ENCODE measurements around the gene WNT7B. TPM values are rescaled to one million over a fixed set of nuclear protein-coding genes. Genes with fewer than 3 reads are reported as not detected.
A peak's percentile ranks its signal among the peaks of the same experiment; 100 is the strongest.

WNT7B gene
- total and polyA plus RNA-seq, 8 donors = 0.06 to 2.0 TPM; not detected in 6

DNA sequence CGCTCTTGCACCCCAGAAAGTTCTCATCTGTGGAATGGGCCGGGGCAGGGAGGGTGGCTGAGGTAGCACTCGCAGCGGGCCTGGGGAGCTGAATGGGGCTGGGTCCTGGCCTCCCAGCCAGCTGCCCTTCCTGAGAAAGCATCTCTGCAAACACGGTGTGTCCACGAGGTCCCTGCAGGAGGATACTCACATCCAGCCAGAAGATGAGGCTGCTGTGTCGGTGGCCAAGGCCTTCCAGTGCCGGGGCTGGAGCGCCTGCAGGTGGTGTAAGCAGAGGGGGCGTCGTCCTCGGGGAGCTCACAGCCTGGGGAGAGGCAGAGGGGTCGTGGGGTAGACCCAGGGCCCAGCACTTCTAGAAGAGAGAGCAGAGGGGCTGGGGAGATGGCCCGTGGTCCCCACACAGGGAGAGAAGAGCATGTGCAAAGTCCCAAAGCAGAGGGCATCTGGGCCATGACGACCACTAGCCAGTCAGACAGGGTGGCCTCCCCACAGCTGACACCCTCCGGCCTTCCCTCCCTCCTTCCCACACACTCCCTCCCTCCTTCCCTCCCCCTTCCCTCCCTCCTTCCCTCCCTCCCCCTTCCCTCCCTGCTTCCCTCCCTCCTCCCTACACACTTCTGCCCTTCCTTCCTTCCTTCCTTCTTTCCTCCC is 97.9 kb downstream of the WNT7B start:
- WGBS, 5 donors = 27 to 42% (median 34%) methylated on average over 9 to 16 of the region's 16 CpGs
- H3K27me3 ChIP-seq = peaks cover 3 to 93% (median 60%) of the 10 kb centered on the region in 3 donors

GRCh38 chr22:45878051-45878781 is 98.7 kb downstream of the WNT7B start:
- Histone ChIP-seq H3K36me3 (no peaks in the 10 kb centered on the region), H3K27ac (no peak overlapping the region), H3K9me3 (peaks cover 0 to 3% (median under 1%) of the 10 kb centered on the region in 4 donors), H3K4me1 (peaks cover 0 to 14% (median 7%) of the 10 kb centered on the region in 4 donors), H3K4me3 (no peak overlapping the region), H3K27me3 (peaks cover 3 to 85% (median 57%) of the 10 kb centered on the region in 3 donors)
- DNase-seq = no peak
- TF ChIP-seq POLR2A (IDR thresholded peaks at IDR 0.05) (no peak), EP300 (IDR thresholded peaks at IDR 0.05) (no peak), POLR2AphosphoS5 (IDR thresholded peaks at IDR 0.05) (no peak)
- TF ChIP-seq, protein P1, sequence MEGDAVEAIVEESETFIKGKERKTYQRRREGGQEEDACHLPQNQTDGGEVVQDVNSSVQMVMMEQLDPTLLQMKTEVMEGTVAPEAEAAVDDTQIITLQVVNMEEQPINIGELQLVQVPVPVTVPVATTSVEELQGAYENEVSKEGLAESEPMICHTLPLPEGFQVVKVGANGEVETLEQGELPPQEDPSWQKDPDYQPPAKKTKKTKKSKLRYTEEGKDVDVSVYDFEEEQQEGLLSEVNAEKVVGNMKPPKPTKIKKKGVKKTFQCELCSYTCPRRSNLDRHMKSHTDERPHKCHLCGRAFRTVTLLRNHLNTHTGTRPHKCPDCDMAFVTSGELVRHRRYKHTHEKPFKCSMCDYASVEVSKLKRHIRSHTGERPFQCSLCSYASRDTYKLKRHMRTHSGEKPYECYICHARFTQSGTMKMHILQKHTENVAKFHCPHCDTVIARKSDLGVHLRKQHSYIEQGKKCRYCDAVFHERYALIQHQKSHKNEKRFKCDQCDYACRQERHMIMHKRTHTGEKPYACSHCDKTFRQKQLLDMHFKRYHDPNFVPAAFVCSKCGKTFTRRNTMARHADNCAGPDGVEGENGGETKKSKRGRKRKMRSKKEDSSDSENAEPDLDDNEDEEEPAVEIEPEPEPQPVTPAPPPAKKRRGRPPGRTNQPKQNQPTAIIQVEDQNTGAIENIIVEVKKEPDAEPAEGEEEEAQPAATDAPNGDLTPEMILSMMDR (IDR thresholded peaks at IDR 0.05) = no peak
- WGBS, 5 donors = 13 to 27% (median 17%) methylated on average over 23 to 25 of the region's 25 CpGs
- intact Hi-C loops (cut with DNase I; ENCODE audit: low total_unique reads) = no loop called here

More for the DNA sequence above, 97.9 kb downstream of the WNT7B start:
- H3K27ac ChIP-seq = no peak overlapping the region
- intact Hi-C loops (cut with DNase I; ENCODE audit: low total_unique reads) = no loop called here
- no peak overlapping the region for H3K4me3 ChIP-seq
- H3K9me3 ChIP-seq = no peaks in the 10 kb centered on the region
- no peaks in the 10 kb centered on the region for H3K36me3 ChIP-seq
- no peak for DNase-seq
- H3K4me1 ChIP-seq = peaks cover 0 to 14% (median 7%) of the 10 kb centered on the region in 4 donors
- TF ChIP-seq, protein P1 (IDR thresholded peaks at IDR 0.05) = no peak
- TF ChIP-seq POLR2AphosphoS5 (IDR thresholded peaks at IDR 0.05) = no peak
- TF ChIP-seq EP300 (IDR thresholded peaks at IDR 0.05) = no peak
- no peak for TF ChIP-seq POLR2A (IDR thresholded peaks at IDR 0.05)

DNA sequence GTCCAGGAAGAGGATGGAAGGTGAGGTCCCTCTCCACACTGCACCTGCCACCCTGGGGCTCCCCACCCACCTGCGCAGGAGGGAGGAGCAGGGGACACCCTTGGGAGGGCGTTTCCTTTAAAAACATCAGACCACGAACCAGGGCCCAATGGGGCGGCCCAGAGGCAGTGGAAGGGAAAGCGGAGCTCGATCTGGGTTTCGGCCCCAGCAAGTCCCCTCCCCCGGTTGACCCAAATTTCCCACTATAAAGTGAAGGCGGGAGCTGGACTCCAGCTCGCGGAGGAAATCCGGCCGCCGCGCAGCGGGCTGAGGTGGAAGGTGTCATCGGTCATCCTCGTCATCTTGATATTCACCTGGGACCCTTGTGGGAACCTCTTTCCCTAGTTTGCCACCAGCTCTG is 99.3 kb downstream of the WNT7B start:
- Histone ChIP-seq H3K4me1 (peaks cover 0 to 14% (median 7%) of the 10 kb centered on the region in 4 donors), H3K27me3 (peaks cover 3 to 79% (median 52%) of the 10 kb centered on the region in 3 donors), H3K27ac (no peak overlapping the region), H3K4me3 (no peak overlapping the region), H3K36me3 (no peaks in the 10 kb centered on the region), H3K9me3 (peaks cover 0 to 8% (median 3%) of the 10 kb centered on the region in 4 donors)
- DNase-seq = peak in 1 of 2 donors; percentile 21
- 49 to 78% (median 57%) methylated on average over 15 to 18 of the region's 18 CpGs for WGBS, 5 donors
- intact Hi-C loops (cut with DNase I; ENCODE audit: low total_unique reads) = no loop called here
- TF ChIP-seq POLR2AphosphoS5 (IDR thresholded peaks at IDR 0.05) (no peak), POLR2A (IDR thresholded peaks at IDR 0.05) (no peak), EP300 (IDR thresholded peaks at IDR 0.05) (no peak)
- TF ChIP-seq, protein P1 (IDR thresholded peaks at IDR 0.05) = no peak

GRCh38 chr22:45877036-45877380 is 100.0 kb downstream of the WNT7B start:
- 68 to 89% (median 81%) methylated on average over 3 of the region's 3 CpGs for WGBS, 5 donors
- no peak overlapping the region for H3K4me3 ChIP-seq
- H3K9me3 ChIP-seq = peaks cover 0 to 12% (median 6%) of the 10 kb centered on the region in 4 donors
- H3K27ac ChIP-seq = no peak overlapping the region
- no peaks in the 10 kb centered on the region for H3K36me3 ChIP-seq
- intact Hi-C loops (cut with DNase I; ENCODE audit: low total_unique reads) = no loop called here
- H3K4me1 ChIP-seq = peaks cover 0 to 14% (median 7%) of the 10 kb centered on the region in 4 donors
- H3K27me3 ChIP-seq = peaks cover 3 to 73% (median 45%) of the 10 kb centered on the region in 3 donors
- TF ChIP-seq, protein P1 (IDR thresholded peaks at IDR 0.05) = no peak
- no peak for TF ChIP-seq EP300 (IDR thresholded peaks at IDR 0.05)
- TF ChIP-seq POLR2AphosphoS5 (IDR thresholded peaks at IDR 0.05) = no peak
- no peak for TF ChIP-seq POLR2A (IDR thresholded peaks at IDR 0.05)
- peak in 1 of 2 donors; percentile 17 for DNase-seq

All from stomach (tissue), 9 donors.